ENCODE measurements around the gene PKHD1. TPM values are rescaled to one million over a fixed set of nuclear protein-coding genes. Genes with fewer than 3 reads are reported as not detected.
"Not testable (repeated sequence)": the region's sequence is repeated elsewhere in the genome, so short reads cannot be mapped to it uniquely, and the experiment has no call there.

Gene PKHD1
- total RNA-seq, 1 experiment from 2014 or later = not detected

- not testable (repeated sequence) for DNase-seq (ENCODE audit: extremely low read depth, low read depth)
Measured at GRCh38 chr6:51939695-51940094, 147.7 kb downstream of the PKHD1 start.

DNA sequence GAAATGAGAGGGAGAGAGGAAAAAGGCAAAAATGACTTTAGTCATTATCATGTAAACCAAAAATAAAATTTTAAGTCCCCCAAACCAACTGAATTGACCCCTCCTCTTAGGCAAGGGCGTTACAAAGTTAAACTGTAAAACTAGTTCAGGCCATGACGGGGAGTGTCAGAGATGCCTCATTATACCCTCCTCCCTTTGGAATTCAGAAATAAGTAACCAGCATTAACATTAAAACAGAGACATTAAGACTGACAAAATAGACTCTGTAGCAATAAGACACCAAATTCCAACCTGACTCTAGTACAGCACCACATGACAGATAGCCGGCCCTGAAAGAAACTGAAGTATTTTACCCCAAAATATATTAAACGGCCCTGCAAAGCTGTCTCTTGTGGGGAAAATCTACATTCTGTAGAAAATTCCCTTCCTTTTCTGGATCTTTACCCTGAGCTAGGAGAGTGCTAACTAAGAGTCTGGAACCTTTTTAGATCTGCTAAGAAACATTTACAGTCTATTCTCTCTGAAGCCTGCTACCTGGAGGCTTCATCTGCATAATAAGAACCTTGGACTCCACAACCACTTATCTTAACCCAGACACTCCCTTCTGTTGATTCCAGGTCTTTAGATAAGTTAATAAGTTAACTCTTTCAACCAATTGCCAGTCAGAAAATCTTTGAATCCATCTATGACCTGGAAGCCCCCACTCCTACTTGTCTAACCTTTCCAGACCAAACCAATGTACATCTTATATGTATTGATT is 150.7 kb downstream of the PKHD1 start:
- DNase-seq (ENCODE audit: extremely low read depth, low read depth) = no peak

DNA sequence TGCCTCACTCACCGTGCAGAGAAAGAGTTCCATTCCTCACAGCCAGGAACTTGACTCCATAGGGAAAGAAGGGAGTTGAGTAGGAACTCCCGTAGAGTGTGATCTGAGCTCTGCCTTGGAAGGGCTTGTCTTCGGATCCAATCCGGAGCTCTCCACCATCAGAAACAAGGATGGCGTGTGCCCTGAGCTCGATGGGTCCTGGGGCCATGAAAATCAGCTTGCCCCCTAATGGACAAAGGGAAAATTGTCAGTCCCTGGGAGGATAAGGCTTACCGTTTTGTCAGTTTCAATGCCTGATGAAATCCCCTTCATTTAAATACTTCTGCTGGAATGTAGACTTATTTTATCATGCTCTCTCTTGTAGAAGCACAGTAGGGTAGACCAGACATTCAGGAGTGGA is 153.3 kb downstream of the PKHD1 start:
- DNase-seq (ENCODE audit: extremely low read depth, low read depth) = no peak

DNA sequence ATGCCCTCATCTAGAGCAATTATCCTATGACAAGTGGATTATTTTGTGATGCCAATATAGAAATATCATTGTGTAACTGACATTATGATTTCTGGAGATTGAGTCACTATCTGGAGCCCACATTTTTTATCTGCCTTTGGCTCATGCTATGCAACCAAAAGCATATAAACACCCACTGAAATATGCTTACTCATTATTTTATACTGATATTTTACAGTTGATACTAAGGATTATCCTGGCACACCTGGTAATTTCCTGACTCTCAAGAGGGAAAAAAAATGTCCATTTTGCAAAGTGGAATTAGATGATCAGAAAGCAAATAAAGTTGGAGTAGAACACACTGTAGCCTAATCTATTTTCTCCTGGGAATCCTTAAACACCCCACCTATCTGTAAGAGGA is 154.5 kb downstream of the PKHD1 start:
- DNase-seq (ENCODE audit: extremely low read depth, low read depth) = no peak

GRCh38 chr6:51930602-51931001 is 156.8 kb downstream of the PKHD1 start:
- no peak for DNase-seq (ENCODE audit: extremely low read depth, low read depth)

GRCh38 chr6:51929934-51930574 is 157.4 kb downstream of the PKHD1 start:
- no peak for DNase-seq (ENCODE audit: extremely low read depth, low read depth)

- DNase-seq (ENCODE audit: extremely low read depth, low read depth) = no peak
Measured at GRCh38 chr6:51928320-51928719, 159.1 kb downstream of the PKHD1 start.

- no peak for DNase-seq (ENCODE audit: extremely low read depth, low read depth)
Measured at GRCh38 chr6:51927450-51927849, 160.0 kb downstream of the PKHD1 start.

GRCh38 chr6:51926125-51926524 is 161.3 kb downstream of the PKHD1 start:
- no peak for DNase-seq (ENCODE audit: extremely low read depth, low read depth)

GRCh38 chr6:51922479-51922878 is 164.9 kb downstream of the PKHD1 start:
- not testable (repeated sequence) for DNase-seq (ENCODE audit: extremely low read depth, low read depth)

DNA sequence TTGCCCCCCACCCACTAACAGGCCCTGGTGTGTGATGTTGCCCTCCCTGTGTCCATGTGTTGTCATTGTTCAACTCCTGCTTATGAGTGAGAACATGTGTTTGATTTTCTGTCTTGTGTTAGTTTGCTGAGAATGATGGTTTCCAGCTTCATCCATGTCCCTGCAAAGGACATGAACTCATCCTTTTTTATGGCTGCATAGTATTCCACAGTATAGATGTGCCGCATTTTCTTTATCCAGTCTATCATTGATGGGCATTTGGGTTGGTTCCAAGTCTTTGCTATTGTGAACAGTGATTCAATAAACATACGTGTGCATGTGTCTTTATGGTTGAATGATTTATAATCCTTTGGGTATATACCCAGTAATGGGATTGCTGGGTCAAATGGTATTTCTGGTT is 169.1 kb downstream of the PKHD1 start:
- not testable (repeated sequence) for DNase-seq (ENCODE audit: extremely low read depth, low read depth)

GRCh38 chr6:51915098-51915497 is 172.3 kb downstream of the PKHD1 start:
- DNase-seq (ENCODE audit: extremely low read depth, low read depth) = no peak

- DNase-seq (ENCODE audit: extremely low read depth, low read depth) = no peak
Measured at GRCh38 chr6:51913265-51913664, 174.1 kb downstream of the PKHD1 start.

DNA sequence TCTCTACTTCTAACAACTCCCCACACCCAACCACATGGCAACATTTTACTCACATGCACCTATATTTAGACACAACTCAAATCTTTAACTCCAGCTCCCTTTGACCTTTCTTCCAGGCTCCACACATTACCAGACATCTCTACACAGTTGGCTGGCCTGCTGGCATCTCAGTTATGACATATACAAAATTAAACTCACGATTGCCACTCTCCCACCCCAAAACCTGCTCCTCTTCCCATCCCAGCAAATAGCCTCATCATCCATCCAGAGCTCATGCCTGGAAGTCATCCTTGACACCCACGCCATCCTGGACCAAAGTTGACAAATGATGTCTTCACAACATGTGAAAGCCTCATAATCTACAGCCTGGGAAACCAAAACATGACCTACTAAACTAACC is 176.6 kb downstream of the PKHD1 start:
- no peak for DNase-seq (ENCODE audit: extremely low read depth, low read depth)

- no peak for DNase-seq (ENCODE audit: extremely low read depth, low read depth)
Measured at GRCh38 chr6:51908243-51908642, 179.2 kb downstream of the PKHD1 start.

GRCh38 chr6:51901766-51902764 is 185.3 kb downstream of the PKHD1 start:
- DNase-seq (ENCODE audit: extremely low read depth, low read depth) = no peak

DNA sequence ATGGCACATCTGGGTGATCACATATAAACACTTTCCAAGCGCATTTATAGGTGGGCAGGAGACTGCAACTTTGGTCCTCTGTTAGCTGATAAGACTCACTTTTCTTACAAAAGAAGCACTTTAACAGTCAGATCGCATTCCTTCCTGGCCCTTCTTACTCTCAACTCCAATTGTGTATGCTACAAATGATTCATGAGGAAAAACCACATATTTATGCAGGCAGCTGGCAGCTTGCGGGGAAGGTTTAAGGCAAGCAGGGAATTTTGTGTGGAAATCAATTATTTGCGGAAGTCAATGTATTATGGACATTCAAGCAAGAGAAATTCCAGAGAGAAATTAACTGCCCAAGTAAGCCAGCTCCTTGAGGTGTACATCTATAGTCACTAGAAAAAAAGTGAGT is 194.0 kb downstream of the PKHD1 start:
- no peak for DNase-seq (ENCODE audit: extremely low read depth, low read depth)

DNA sequence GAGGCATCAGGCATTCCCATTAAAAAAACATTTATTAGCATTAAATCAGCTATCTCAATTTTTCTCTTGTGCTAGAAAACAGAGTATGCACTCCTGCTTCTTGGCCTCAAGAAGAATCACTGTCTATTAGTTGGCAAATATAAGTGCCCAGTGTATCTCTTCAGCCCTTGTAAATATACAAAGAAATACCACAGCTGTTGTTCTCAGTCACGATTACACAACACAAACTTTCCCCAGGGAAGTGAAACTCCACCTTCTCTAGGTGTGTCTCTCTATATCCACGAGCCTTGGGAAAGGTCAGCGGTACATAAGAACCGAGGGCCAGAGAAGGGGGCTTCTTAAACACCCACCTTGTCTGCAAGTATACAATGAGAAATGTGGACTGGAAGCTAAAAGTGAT is 194.7 kb downstream of the PKHD1 start:
- DNase-seq (ENCODE audit: extremely low read depth, low read depth) = no peak

GRCh38 chr6:51892339-51892738 is 195.1 kb downstream of the PKHD1 start:
- no peak for DNase-seq (ENCODE audit: extremely low read depth, low read depth)

DNA sequence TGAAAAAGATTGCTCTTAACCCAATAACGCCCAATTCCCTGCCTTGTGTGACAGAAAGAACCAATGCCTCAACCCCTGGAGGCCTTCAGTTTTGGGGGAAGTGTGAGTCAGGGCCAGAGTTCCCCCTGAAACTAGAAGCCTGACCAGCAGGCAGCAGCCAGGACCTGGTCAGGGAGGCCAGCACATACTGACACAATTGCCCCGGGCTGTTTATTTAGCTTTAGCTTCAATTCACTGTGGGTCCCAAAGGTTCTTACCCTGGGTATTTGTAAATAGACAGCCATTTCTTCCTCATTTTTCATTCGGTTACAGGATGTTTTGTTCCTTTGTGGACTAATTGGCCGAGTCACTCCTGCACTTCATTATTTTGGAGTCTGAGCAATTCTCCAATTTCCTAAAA is 195.6 kb downstream of the PKHD1 start:
- no peak for DNase-seq (ENCODE audit: extremely low read depth, low read depth)

DNA sequence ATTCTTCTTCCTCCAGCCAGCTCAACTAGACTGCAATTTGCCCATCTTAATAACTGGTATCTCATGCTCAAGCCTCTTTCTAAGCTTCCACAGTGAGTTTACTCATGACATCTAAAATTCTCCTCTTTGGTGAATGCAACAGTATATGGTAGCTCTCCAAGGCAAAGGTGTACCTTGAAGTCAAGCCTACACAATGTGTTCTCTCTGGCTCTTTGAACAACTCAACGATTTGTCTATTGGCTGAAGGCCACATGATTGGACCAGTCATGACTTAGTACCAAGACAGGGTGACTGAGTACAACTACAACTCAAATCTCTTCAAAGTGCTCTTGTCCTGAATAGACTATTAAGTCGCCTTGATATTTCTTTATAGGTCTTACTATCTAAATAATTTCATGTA is 199.6 kb downstream of the PKHD1 start:
- DNase-seq (ENCODE audit: extremely low read depth, low read depth) = no peak
